ENCODE measurements around the gene FRMD1. TPM values are rescaled to one million over a fixed set of nuclear protein-coding genes. Genes with fewer than 3 reads are reported as not detected.

The FRMD1 gene
- total and polyA plus RNA-seq, 2 donors (not counting 3 experiments of a cell fraction or from before 2014, with no cell fraction given) = not detected

- no peak for TF ChIP-seq GATA2 (IDR thresholded peaks at IDR 0.05; ENCODE audit: insufficient read depth, insufficient read length, low read depth, low read length)
- TF ChIP-seq JUN (IDR thresholded peaks at IDR 0.05; ENCODE audit: borderline replicate concordance, insufficient read depth, insufficient read length, low read depth) = no peak
- no peak for TF ChIP-seq MYC (IDR thresholded peaks at IDR 0.05; ENCODE audit: low read depth, low read length)
- no peak for TF ChIP-seq POLR2AphosphoS5 (IDR thresholded peaks at IDR 0.05; ENCODE audit: insufficient read depth, low read depth, low read length)
- TF ChIP-seq CTCF (IDR thresholded peaks at IDR 0.05; ENCODE audit: extremely low read depth in 1 of 2, insufficient read depth in 1 of 2, low read depth in 1 of 2, low read length in 2 of 2) = no peak
- dilution Hi-C loops (cut with MboI; ENCODE audit: extremely low pct_ligation_motif_present, low sequenced_read_pairs) = no loop called here
- CTCF ChIA-PET = no interaction called here
- Histone ChIP-seq H3K79me2 (ENCODE audit: control insufficient read depth, insufficient read depth, low read length) (no peaks in the 10 kb centered on the region), H4K20me1 (replicated peaks; ENCODE audit: control insufficient read depth, extremely low read depth, insufficient read depth, low read length) (no peaks in the 10 kb centered on the region), H3K27ac (ENCODE audit: insufficient read depth, low read depth, low read length) (no peak overlapping the region), H3K9ac (replicated peaks; ENCODE audit: extremely low read depth, insufficient read depth, low read length) (no peak overlapping the region), H3K9me3 (replicated peaks; ENCODE audit: control insufficient read depth, insufficient read depth, low read length) (no peaks in the 10 kb centered on the region), H2AFZ (ENCODE audit: low read depth, low read length) (no peak overlapping the region), H3K4me1 (ENCODE audit: control insufficient read depth, extremely low read depth, insufficient read depth, low read length) (no peaks in the 10 kb centered on the region), H3K9me1 (replicated peaks; ENCODE audit: control insufficient read depth, extremely low read depth, insufficient read depth, low read length) (no peaks in the 10 kb centered on the region), H3K36me3 (ENCODE audit: control insufficient read depth in 2 of 2, extremely low read depth in 1 of 2, insufficient read depth in 2 of 2, low read length in 2 of 2) (no peaks in the 10 kb centered on the region), H3K4me2 (ENCODE audit: insufficient read depth, low read length) (no peak overlapping the region), H3K4me3 (replicated peaks in 1 of 3; ENCODE audit: insufficient read depth in 1 of 3, low read depth in 1 of 3, low read length in 3 of 3) (no peak overlapping the region), H3K27me3 (ENCODE audit: control insufficient read depth in 2 of 2, insufficient read depth in 2 of 2, low read length in 2 of 2) (no peaks in the 10 kb centered on the region)
- intact Hi-C loops (cut with micrococcal nuclease) = no loop called here
- BruUV-seq (replicated peaks) = no TSS peak
- FAIRE-seq = no peak
- POLR2A ChIA-PET = no interaction called here
- DNase-seq (ENCODE audit: low read depth, low spot score) = no peak
Observed at GRCh38 chr6:168073937-168074730, 4.9 kb downstream of the FRMD1 start.
